HG03060 (cell line): ENCODE data around the gene PLA2G6.

Source experiments
- ATAC-seq: cut with Tn5 transposase; IDR thresholded peaks from one replicate; pipeline ENCODE4 v1.9.1; 2021; ENCODE audit warnings: low read depth, moderate number of reproducible peaks; ENCODE audit not compliant: unreplicated experiment

PLA2G6 gene

GRCh38 chr22:38075105-38075825 is 106.4 kb downstream of the PLA2G6 start:
- no peak for ATAC-seq

DNA sequence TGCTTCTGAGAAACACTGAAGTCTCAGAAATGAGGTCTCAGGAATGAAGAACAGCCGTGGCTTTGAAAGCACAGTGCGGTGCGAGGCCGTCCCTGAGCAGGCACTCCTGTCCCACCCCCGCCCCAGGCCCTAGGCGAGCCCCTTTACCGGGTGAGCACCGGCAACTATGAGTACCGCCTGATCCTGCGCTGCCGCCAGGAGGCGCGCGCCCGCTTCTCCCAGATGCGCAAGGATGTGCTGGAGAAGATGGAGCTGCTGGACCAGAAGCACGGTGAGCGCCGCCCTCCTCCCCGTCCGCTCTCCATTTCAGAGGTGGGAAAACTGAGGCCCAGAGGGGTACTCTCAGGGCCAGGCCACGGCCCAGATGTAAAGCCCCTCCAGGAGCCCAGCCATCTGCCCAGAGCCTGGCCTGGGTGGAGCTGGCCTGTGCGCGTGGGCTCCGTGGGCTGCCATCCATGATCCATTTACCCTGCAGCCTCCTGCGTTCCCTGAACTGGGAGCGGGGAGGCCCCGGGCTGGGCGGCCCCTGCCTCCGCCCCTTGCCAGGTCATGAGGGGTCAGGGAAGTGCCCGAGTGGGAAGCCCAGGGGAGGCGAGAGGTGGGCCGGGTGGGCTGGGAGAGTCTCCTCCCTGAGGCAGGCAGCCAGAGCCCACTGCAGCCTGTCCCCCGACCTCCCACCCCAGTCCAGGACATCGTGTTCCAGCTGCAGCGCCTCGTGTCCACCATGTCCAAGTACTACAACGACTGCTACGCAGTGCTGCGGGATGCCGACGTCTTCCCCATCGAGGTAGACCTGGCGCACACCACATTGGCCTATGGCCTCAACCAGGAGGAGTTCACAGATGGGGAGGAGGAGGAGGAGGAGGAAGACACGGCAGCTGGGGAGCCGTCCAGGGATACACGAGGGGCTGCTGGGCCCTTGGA is 107.2 kb downstream of the PLA2G6 start:
- no peak for ATAC-seq

- ATAC-seq = no peak
Observed at GRCh38 chr22:38073150-38074130, 108.2 kb downstream of the PLA2G6 start.

DNA sequence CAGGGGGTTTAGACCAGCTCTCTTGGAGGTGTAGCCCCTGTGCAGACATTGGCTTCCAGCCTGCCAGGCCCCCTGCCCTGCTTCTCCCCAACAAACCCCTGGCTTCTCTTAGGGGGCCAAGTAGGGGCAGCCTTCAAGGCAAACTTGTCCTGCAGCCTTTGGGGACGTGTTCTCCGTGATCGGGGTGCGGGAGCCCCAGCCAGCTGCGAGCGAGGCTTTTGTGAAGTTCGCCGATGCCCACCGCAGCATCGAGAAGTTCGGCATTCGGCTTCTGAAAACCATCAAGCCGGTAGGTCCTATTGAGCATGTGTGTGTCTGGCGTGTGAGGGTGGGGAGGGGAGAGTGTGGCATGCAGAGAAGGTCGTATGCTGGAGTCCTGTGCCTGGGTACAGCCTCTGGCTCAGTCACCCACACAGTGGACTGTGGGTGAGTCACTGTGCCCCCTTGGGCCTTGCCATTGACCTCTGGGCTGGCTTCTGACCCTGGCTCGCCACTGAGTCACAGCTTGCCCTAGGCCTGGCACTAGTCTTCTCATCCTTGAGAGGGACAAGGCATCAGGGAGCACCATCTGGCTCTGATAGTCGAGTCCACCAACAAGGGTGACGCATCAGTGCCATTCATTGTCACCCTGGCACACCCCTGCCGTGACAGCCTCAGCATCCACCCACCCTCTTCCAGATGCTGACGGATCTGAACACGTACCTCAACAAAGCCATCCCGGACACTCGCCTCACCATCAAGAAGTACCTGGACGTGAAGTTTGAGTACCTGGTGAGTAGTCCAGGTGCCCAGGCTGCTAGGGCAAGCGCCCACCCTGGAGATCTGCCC is 109.1 kb downstream of the PLA2G6 start:
- ATAC-seq = no peak

- ATAC-seq = no peak
Observed at GRCh38 chr22:38071421-38072321, 110.0 kb downstream of the PLA2G6 start.

DNA sequence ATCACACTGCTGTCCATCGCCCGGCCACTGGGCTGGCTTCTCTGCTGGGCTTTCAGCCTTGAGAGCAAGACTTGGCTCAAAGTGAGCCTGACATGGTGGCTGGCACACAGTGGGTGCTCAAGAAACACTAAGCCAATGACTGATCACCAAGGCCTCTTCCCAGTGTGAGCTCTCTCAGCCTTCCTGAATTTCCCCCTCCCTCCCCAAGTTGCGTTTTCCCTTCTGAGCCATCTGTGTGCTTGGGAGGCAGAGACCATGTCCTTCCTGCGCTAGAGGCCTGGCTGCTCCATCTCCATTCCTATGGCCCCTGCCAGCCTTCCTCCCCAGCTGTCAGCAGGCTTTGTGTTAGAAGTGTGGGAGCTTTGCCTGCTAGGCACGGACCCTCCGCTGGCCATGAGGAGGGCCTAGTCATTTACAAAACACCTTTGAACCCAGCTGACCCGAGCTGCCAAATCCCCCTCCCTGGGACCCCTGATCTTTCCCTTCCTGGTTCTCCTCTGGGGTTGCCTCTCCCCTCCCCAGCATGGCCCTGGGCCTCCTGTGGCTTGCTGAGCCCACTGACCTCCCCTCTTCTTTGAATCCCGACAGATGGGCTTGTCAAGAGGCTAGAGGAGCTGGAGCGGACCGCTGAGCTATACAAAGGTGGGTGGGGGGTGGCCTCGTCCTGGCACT is 111.2 kb downstream of the PLA2G6 start:
- no peak for ATAC-seq

DNA sequence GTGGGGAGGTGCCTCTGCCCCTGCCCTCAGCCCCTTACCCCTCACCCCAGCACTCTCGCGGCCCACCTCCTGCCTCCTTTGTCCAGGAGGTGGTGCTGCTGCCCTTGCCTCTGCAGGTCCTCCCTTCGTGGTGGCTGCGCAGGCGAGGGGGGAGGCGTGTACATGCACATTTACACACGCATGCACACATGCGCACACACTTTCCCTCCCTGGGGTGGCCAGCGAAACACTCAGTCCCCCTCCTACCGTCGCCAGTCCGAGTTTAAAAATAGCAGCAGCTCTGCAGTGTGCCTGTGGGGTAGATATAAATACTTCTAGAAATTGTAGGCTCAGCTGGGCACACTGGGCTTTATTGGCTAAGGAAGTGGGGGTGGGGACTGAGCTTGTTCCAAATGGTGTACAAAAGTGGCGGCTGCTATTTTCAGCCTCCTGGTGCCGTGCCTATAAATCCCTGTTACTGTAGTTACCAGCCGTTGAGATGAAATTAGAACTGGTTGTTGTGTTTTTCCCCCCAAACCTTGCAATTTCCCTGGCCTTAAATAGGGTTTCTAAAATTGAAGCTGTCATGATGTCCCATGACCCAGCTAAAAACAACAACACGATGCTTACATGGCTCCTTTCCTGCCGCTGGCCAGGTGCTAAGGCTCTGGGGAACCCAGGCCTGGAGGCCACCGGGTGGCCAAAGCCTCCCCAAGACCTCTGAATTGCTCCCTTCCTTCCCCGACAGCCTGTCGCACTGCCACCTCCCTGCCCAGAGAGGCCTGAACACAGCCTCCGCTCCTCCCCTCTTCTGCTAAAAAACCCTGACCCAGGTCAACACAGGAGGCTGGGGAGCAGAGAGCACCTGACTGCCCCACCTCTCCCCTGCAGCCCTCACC is 112.0 kb downstream of the PLA2G6 start:
- no peak for ATAC-seq

- ATAC-seq = no peak
Observed at GRCh38 chr22:38068641-38069371, 112.8 kb downstream of the PLA2G6 start.

DNA sequence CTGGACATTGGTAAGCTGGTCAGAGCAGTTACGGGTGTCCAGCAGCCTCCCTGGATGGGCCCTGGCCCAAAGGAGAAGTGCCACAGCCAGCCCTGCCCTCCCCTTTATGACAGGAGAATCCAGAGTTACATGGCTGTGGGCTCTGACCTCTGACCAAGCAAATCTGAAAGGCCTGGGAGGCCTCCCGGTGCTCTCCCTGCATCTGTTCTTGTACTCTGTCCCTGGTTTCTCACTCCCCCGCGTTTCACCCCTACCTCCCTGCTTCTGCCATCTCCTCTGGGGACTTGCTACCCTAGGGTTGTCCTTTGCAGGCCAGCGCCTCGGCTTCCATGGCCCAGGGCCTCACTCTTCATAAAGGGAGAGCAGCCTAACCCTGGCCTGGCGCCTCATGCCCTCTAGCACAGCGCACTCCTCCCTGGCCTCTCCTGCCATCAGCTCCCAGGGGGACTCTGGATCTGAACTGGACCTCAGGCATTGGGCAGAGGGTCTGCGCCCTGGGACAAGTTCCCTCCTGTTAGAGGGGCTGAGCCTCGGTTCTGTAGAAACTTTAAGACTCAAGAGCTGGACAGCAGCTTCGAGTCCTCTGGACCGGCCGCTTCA is 113.8 kb downstream of the PLA2G6 start:
- ATAC-seq = no peak

GRCh38 chr22:38067028-38067415 is 114.6 kb downstream of the PLA2G6 start:
- ATAC-seq = no peak

DNA sequence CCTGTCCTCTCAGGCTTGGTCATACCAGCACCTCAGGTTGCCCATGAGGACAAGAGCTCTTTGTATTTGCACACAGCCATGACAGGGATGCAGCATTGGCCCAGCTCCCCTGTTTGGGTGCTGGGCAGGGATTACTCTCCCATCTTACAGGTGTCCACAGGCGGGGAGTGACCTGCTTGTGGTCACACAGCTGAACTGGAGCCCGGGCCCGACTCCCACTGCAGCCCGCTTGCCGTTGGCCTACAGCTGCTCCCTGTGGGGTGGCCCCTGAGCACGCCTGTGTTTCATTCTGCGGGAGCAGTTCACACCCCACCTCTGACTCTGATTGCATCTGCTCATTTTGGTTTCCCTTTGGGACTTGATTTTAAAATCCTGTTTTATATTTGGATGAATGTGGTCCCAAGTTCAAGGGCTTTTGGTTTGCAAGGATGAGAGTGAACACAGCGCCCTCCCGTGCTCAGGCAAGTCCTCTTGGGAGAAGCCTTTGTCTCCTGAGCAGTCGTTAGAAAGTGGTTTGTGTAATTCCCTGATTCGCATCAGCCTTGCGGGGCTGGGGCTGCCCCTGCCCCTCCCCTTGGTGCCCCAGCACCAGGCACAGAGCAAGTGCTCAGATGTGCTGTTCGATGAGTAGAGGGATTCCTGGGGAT is 115.1 kb downstream of the PLA2G6 start:
- no peak for ATAC-seq

DNA sequence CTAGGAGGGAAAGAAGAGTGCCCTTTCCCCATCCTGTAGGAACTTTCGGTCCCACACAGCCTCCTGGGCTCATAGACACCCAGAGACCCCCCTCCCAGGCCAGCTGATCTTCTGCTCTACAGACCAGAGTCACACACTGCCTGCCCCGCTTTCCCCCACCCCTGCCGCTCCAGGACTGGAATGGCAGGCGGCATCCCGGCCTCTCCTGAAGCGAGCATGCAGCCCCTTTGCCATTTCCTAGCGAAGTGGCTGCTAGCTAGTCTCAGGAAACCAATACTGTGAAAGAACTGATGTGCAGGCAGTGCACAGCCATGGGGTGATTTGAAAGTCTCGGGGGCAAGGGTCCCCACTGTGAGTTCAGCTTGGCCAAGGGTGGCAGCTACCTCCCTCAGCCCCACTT is 116.1 kb downstream of the PLA2G6 start:
- ATAC-seq = no peak

DNA sequence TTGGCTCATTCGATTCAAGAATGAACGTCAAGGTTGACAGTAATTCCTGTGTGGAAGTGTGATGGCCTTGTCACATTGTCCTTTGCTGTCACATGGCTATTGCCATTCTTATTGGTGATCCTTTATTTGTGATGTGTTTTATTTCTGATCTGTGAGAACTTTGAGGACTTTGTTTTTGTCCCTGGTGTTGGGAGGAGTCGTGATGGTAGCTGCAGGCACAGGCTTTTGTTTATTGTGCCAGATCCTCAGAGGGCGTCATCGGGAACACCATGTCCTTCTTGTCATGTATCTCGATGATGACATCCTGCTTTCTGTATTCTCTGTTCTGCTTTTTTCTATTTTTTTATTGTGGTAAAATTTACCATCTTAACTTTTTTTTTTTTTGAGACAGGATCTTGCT is 118.8 kb downstream of the PLA2G6 start:
- ATAC-seq = no peak
